GM12891 (cell line): Measurements from ENCODE around the gene GDI1.
A peak's percentile ranks its signal among the peaks of the same experiment; 100 is the strongest.

Experiments
- DNase-seq: peaks from one replicate; pipeline ENCODE4 v3.0.0; 2011; ENCODE audit warnings: low spot score; ENCODE audit not compliant: insufficient read length
- FAIRE-seq: peaks from 2 replicates; lab custom pipeline; 2011; peaks lifted over from hg19 to GRCh38; lab: Jason Lieb, UNC
- PAX5 ChIP-seq: IDR thresholded peaks from 2 replicates; pipeline ENCODE4 v1.6.1; 2011; ENCODE audit warnings: low read length, moderate library complexity, mild to moderate bottlenecking; ENCODE audit not compliant: insufficient read depth, severe bottlenecking
- POLR2A ChIP-seq: IDR thresholded peaks from 2 replicates; pipeline ENCODE4 v1.6.1; 2011; ENCODE audit warnings: low read depth, low read length, control low read depth
- POLR2AphosphoS5 ChIP-seq: IDR thresholded peaks from 2 replicates; pipeline ENCODE4 v1.6.1; 2011; ENCODE audit warnings: low read depth, low read length, control low read depth
- POU2F2 ChIP-seq: IDR thresholded peaks from 2 replicates; pipeline ENCODE4 v1.6.1; 2011; ENCODE audit warnings: low read depth, mild to moderate bottlenecking, control low read depth, low read length, moderate library complexity
- SPI1 ChIP-seq: IDR thresholded peaks from 2 replicates; pipeline ENCODE4 v1.6.1; 2011; ENCODE audit warnings: low read depth, low read length, control low read depth
- TAF1 ChIP-seq: IDR thresholded peaks from 2 replicates; pipeline ENCODE4 v1.6.1; 2011; ENCODE audit warnings: low read depth, low read length, control low read depth

Gene GDI1

DNA sequence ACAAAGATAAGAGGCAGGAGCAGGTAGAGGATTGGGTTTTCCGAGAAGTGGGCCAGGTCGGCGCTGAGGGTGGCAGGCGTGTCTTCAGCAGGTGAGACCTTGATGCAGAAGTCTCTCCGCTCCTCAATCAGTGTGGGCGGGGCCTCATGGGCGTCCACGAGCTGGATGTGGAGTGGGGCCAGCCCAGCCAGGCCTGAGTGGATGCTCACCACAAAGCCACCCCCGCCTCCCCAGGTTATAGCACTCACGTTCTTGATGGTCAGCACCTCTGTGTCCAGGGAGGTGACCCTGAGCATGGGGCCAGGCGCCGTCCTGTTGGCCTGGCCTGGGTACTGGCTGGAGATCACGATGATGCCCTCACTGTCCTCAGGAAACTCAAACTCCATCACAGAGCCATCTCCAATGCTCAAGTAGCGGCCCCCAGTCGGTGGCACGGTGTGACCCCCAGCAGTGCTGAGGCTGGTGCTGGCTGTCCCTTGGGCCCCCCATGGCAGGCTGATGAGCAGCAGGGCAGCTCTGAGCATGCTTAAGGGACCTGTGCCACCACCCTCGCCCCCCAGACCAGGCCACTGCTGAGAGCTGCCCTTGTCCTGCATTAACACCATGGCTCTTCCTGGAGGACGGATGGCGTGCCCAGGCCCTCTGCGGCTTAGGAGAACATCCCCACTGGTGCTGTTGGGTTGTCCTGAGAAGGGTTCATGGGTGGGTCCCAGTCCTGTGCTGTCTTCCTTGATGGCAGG, 51.6 kb downstream of the GDI1 start:
- FAIRE-seq = peak; percentile 52
- DNase-seq = no peak
- TF ChIP-seq PAX5 (no peak), SPI1 (no peak), POU2F2 (no peak), POLR2A (no peak), TAF1 (no peak)

DNA sequence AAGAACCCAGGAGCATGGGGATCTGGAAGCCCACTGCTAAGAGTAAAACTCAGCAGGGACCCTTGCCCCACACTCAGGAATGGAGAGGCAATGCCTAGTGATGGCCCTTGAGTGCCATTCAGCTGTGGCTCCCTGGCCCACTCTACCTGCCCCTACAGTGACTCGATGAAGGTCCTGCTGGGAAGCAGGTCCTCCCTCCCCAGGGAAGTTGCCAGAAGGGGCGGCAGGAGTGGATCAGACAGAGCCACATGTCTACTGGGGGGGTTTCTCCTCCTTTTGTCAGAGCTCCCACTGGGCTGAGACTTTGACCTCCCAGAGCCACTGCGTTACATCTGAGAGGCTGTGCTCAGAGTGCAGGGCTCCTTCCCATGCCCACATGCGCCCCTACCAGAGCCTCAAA, 52.2 kb downstream of the GDI1 start:
- FAIRE-seq = no peak
- no peak for DNase-seq
- TF ChIP-seq PAX5 = no peak
- TF ChIP-seq POLR2AphosphoS5 = no peak
- TF ChIP-seq POLR2A = no peak
- TF ChIP-seq POU2F2 = no peak
- no peak for TF ChIP-seq TAF1
- TF ChIP-seq SPI1 = no peak

DNA sequence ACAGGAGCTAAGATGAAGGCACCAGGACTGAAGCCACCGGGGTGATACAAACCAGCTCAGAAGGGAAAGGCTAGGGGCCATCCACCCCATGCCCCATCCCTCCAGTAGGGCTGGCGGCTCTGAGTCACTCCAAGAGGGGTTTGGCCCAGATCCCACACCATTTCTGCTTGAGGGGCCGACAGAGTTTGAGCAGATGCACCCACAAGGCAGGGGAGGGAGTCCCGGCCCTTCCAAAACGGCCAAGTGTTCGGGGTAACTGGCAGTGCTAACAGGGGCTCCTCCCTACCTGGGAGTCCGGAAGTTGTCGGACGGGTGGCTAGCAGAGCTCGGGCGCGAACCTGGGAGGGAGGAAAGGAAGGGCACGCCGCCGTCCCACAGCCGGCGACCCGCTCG, 53.1 kb downstream of the GDI1 start:
- FAIRE-seq (no peak), DNase-seq (no peak)
- TF ChIP-seq PAX5 = no peak
- TF ChIP-seq POU2F2 = no peak
- no peak for TF ChIP-seq SPI1
- TF ChIP-seq POLR2AphosphoS5 = no peak
- TF ChIP-seq POLR2A = no peak
- TF ChIP-seq TAF1 = no peak

DNA sequence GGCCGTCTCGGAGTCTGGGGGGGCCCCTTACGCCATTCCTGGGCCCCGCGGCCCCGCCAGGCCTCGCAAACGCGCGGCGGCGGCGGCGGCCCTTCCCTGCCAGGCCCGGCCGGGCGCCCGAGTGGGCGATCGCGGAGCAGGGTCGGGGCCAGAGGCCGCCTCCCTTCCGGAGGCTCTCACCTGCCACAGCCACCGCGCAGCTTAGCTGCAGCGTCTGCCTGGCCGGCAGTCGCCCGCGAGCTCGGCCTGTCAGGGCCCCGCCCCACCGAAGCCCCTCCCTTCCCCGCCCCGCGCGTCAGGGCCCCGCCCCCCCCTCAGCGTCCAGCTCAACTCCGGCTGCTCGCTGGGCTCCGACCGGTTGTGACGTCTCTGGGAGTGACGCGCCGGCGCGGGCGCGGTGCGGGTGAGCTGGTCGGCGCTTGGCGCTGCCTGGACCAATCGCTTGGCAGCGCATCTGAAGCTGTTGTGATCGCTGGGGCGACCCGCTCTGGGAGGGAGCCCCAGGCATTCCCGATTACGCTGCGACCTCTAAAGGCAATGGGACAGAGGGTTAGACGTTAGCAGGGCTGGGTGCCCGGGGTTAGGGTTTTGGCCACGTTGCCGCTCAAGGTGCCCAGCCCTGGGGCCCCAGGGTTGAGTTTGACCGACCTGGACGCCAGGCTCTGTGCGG, 53.6 kb downstream of the GDI1 start, which contains the start of gene SLC10A3:
TSS of gene SLC10A3 (minus strand) at position 216 of the 670 bp plus-strand sequence. CDS start 1,689 bp downstream, outside the sequence.
- FAIRE-seq (peak; percentile 100), DNase-seq (peak; percentile 85)
- no peak for TF ChIP-seq PAX5
- TF ChIP-seq SPI1 = no peak
- peak; percentile 85 for TF ChIP-seq POLR2A
- peak; percentile 82 for TF ChIP-seq TAF1
- TF ChIP-seq POLR2AphosphoS5 = peak; percentile 83
